Adrenal gland (tissue), 5 donors: ENCODE data around the gene POTEC.

Experiments
- POLR2A ChIP-seq, 2 donors: fragments of 450-650 bp; IDR thresholded peaks; one replicate each; pipeline ENCODE4 v1.6.1; 2017; ENCODE audit warnings: antibody characterized with exemption in 2 of 2, mild to moderate bottlenecking in 2 of 2, moderate library complexity in 1 of 2
- TF ChIP-seq, protein P1 (sequence below), 6 experiments: fragments of 450-650 bp in 4 of 6; fragments of 200-600 bp in 2 of 6; sonication (generic) in 1 of 6; IDR thresholded peaks; 1 replicate in 5 of 6; 2 replicates in 1 of 6; pipeline versions ENCODE4 v1.5.1 to v1.8.0; 2016 to 2021; ENCODE audit warnings: antibody characterized with exemption in 6 of 6, mild to moderate bottlenecking in 2 of 6, moderate library complexity in 1 of 6
- donor health status: DM: no; HTN: no; CAD: no.

DNA sequence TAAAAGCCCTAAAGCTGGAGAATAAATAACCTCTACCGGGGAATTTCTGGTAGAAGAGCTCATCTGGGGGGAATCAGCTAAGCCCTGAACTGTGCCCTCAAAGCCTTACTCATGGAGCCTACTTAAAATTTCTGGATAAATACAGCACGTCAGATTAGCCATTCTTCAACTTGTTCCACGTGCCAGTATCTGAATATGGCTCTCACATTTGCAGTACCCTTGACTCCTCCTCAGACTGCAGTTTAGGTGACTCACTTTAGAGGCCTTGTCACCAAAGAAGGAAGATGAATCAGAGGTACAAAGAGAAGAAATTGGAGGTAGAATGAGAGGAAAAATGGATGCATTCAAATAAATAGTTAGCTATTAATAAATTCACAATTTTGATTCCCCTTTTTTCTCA is 34.6 kb upstream of the POTEC start:
- TF ChIP-seq, protein P1, sequence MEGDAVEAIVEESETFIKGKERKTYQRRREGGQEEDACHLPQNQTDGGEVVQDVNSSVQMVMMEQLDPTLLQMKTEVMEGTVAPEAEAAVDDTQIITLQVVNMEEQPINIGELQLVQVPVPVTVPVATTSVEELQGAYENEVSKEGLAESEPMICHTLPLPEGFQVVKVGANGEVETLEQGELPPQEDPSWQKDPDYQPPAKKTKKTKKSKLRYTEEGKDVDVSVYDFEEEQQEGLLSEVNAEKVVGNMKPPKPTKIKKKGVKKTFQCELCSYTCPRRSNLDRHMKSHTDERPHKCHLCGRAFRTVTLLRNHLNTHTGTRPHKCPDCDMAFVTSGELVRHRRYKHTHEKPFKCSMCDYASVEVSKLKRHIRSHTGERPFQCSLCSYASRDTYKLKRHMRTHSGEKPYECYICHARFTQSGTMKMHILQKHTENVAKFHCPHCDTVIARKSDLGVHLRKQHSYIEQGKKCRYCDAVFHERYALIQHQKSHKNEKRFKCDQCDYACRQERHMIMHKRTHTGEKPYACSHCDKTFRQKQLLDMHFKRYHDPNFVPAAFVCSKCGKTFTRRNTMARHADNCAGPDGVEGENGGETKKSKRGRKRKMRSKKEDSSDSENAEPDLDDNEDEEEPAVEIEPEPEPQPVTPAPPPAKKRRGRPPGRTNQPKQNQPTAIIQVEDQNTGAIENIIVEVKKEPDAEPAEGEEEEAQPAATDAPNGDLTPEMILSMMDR (IDR thresholded peaks at IDR 0.05): no peak
- TF ChIP-seq POLR2A (IDR thresholded peaks at IDR 0.05): no peak
